IMR-90 (cell line): ENCODE data around the gene PRKAR2A. TPM values are rescaled to one million over a fixed set of nuclear protein-coding genes. Genes with fewer than 3 reads are reported as not detected.

Source experiments
- ATAC-seq: fragments of 200-7000 bp; cut with Tn5 transposase; 2 replicates; pipeline ENCODE4 v1.9.1; 2020; ENCODE audit warnings: low read depth, mild to moderate bottlenecking, moderate library complexity
- BruUV-seq: library from RNA; stranded (reverse); fragments of 400-500 nt; replicated peaks from 2 replicates; lab custom pipeline; 2021; lab: Mats Ljungman, UMichigan
- CTCF ChIA-PET: fragments of 300-600 bp; formaldehyde crosslinking; extraction: SDS; loops from one replicate; lab custom pipeline; 2021; ENCODE audit warnings: antibody characterized with exemption; lab: Yijun Ruan, JAX
- POLR2A ChIA-PET: fragments of 300-600 bp; sonication (Branson Sonifier 250); formaldehyde crosslinking; loops from one replicate; lab custom pipeline; 2022; ENCODE audit warnings: antibody characterized with exemption; ENCODE audit not compliant: unreplicated experiment; lab: Charles Lee
- DNase-seq: peaks from one replicate; pipeline ENCODE4 v3.0.0; 2013
- H2AFZ ChIP-seq: replicated peaks from 2 replicates; pipeline ENCODE3; 2013; ENCODE audit warnings: low read length, mild to moderate bottlenecking; ENCODE audit not compliant: poor library complexity
- H2AK5ac ChIP-seq: 2 replicates; pipeline ENCODE4 v1.6.1; 2013; ENCODE audit warnings: low read depth, low read length, inconsistent platforms
- H2AK9ac ChIP-seq: replicated peaks from 2 replicates; pipeline ENCODE3; 2013; ENCODE audit warnings: mild to moderate bottlenecking, low read depth, low read length, moderate library complexity; ENCODE audit not compliant: poor library complexity
- H2BK120ac ChIP-seq: 2 replicates; pipeline ENCODE4 v1.6.1; 2013; ENCODE audit warnings: low read depth, low read length, inconsistent platforms
- H2BK15ac ChIP-seq: 3 replicates; pipeline ENCODE4 v1.6.1; 2013; ENCODE audit warnings: low read depth, low read length, inconsistent platforms
- H2BK20ac ChIP-seq: 2 replicates; pipeline ENCODE4 v1.6.1; 2013; ENCODE audit warnings: low read depth, mild to moderate bottlenecking, inconsistent platforms, low read length, moderate library complexity
- H2BK5ac ChIP-seq: 2 replicates; pipeline ENCODE4 v1.6.1; 2013; ENCODE audit warnings: mild to moderate bottlenecking, low read depth, low read length, inconsistent platforms; ENCODE audit not compliant: poor library complexity, severe bottlenecking
- H3K14ac ChIP-seq: replicated peaks from 2 replicates; pipeline ENCODE4 v1.6.1; 2013; ENCODE audit warnings: low read depth, low read length, inconsistent platforms
- H3K18ac ChIP-seq: 2 replicates; pipeline ENCODE4 v1.6.1; 2013; ENCODE audit warnings: low read depth, low read length, control low read depth
- H3K23ac ChIP-seq: 2 replicates; pipeline ENCODE4 v1.6.1; 2013; ENCODE audit warnings: low read depth, low read length, inconsistent platforms
- H3K27ac ChIP-seq: 2 replicates; pipeline ENCODE4 v1.5.1; 2013; ENCODE audit warnings: mild to moderate bottlenecking, control low read depth, low read length; ENCODE audit not compliant: insufficient read depth
- H3K27me3 ChIP-seq: 2 replicates; pipeline ENCODE4 v1.6.1; 2013; ENCODE audit warnings: low read length; ENCODE audit not compliant: control insufficient read depth, insufficient read depth
- H3K36me3 ChIP-seq: 2 replicates; pipeline ENCODE4 v1.6.1; 2013; ENCODE audit warnings: low read length, mixed read lengths; ENCODE audit not compliant: control insufficient read depth, insufficient read depth
- H3K4ac ChIP-seq: 2 replicates; pipeline ENCODE4 v1.6.1; 2013; ENCODE audit warnings: low read depth, low read length, inconsistent platforms
- H3K4me1 ChIP-seq: 2 replicates; pipeline ENCODE4 v1.6.1; 2013; ENCODE audit warnings: low read length, mixed read lengths; ENCODE audit not compliant: control insufficient read depth, insufficient read depth
- H3K4me2 ChIP-seq: 2 replicates; pipeline ENCODE4 v1.6.1; 2013; ENCODE audit warnings: low read depth, mild to moderate bottlenecking, control low read depth, low read length, moderate library complexity
- H3K4me3 ChIP-seq: 2 replicates; pipeline ENCODE4 v1.5.1; 2013; ENCODE audit warnings: low read depth, mild to moderate bottlenecking, control low read depth, low read length, moderate library complexity; ENCODE audit not compliant: insufficient read depth
- H3K56ac ChIP-seq: 2 replicates; pipeline ENCODE4 v1.6.1; 2013; ENCODE audit warnings: low read length, inconsistent platforms; ENCODE audit not compliant: insufficient read depth; ENCODE audit errors: extremely low read depth
- H3K79me1 ChIP-seq, 2 experiments: 2 replicates each; pipeline ENCODE4 v1.6.1; 2013; ENCODE audit warnings: low read length in 2 of 2, inconsistent platforms in 1 of 2, low read depth in 1 of 2
- H3K9ac ChIP-seq: 2 replicates; pipeline ENCODE4 v1.6.1; 2013; ENCODE audit warnings: low read depth, low read length, control low read depth
- H3K9me1 ChIP-seq: 2 replicates; pipeline ENCODE4 v1.6.1; 2013; ENCODE audit warnings: low read length, inconsistent platforms; ENCODE audit not compliant: insufficient read depth
- H3K9me3 ChIP-seq: 2 replicates; pipeline ENCODE4 v1.6.1; 2013; ENCODE audit warnings: low read length; ENCODE audit not compliant: control insufficient read depth, insufficient read depth
- H4K20me1 ChIP-seq: 2 replicates; pipeline ENCODE4 v1.6.1; 2013; ENCODE audit warnings: low read length, inconsistent platforms; ENCODE audit not compliant: insufficient read depth
- H4K5ac ChIP-seq: 2 replicates; pipeline ENCODE4 v1.6.1; 2013; ENCODE audit warnings: mild to moderate bottlenecking, low read depth, low read length, control low read depth
- H4K8ac ChIP-seq, 2 experiments: 2 replicates each; pipeline ENCODE4 v1.6.1; 2013; ENCODE audit warnings: low read depth in 2 of 2, low read length in 2 of 2, control low read depth in 1 of 2, inconsistent platforms in 1 of 2
- H4K91ac ChIP-seq: 2 replicates; pipeline ENCODE4 v1.6.1; 2013; ENCODE audit warnings: low read depth, low read length, inconsistent platforms; ENCODE audit not compliant: insufficient read depth
- ELK1 ChIP-seq: fragments of 150-350 bp; IDR thresholded peaks from 2 replicates; pipeline ENCODE4 v1.6.1; 2016; ENCODE audit warnings: low read depth, mild to moderate bottlenecking, low read length, moderate library complexity, borderline replicate concordance
- FOS ChIP-seq: fragments of 150-350 bp; IDR thresholded peaks from 2 replicates; pipeline ENCODE4 v1.6.1; 2016; ENCODE audit warnings: low read depth, low read length
- MAFK ChIP-seq: IDR thresholded peaks from 2 replicates; pipeline ENCODE4 v1.6.1; 2012; ENCODE audit warnings: low read depth, low read length, improper control_type of control experiment
- MAZ ChIP-seq: IDR thresholded peaks from 2 replicates; pipeline ENCODE4 v1.6.1; 2012; ENCODE audit warnings: low read depth, mild to moderate bottlenecking, low read length, improper control_type of control experiment, moderate library complexity, borderline replicate concordance
- POLR2A ChIP-seq: IDR thresholded peaks from 2 replicates; pipeline ENCODE4 v1.6.1; 2012; ENCODE audit warnings: mild to moderate bottlenecking, low read depth, low read length
- RAD21 ChIP-seq: IDR thresholded peaks from 2 replicates; pipeline ENCODE4 v1.6.1; 2012; ENCODE audit warnings: low read length, improper control_type of control experiment
- RCOR1 ChIP-seq: IDR thresholded peaks from 2 replicates; pipeline ENCODE4 v1.6.1; 2012; ENCODE audit warnings: mild to moderate bottlenecking, low read length, improper control_type of control experiment; ENCODE audit not compliant: insufficient replicate concordance
- RFX5 ChIP-seq: IDR thresholded peaks from 2 replicates; pipeline ENCODE4 v1.8.0; 2012; ENCODE audit warnings: low read depth, mild to moderate bottlenecking, low read length, moderate library complexity
- USF2 ChIP-seq: fragments of 150-350 bp; IDR thresholded peaks from 2 replicates; pipeline ENCODE4 v1.6.1; 2017; ENCODE audit warnings: mild to moderate bottlenecking, antibody characterized with exemption, low read length, low read depth
- WGBS, 2 experiments: methylation state at CpG; one replicate each; pipeline versions ENCODE4 v1.1.5 to v1.1.7; 2013; ENCODE audit warnings: missing lambda C conversion rate in 2 of 2; ENCODE audit not compliant: insufficient read length in 1 of 2; ENCODE audit errors: extremely low coverage in 2 of 2; 5-methylcytosine and 5-hydroxymethylcytosine counted together
- dilution Hi-C: fragments of 300-500 bp; cut with HindIII; formaldehyde crosslinking; loops from one replicate; pipeline ENCODE4 v1.14.3; 2018; ENCODE audit warnings: low sequenced_read_pairs; ENCODE audit not compliant: unreplicated experiment
- in situ Hi-C: fragments of 300-500 bp; cut with MboI; formaldehyde crosslinking; loops from 3 replicates; pipeline ENCODE4 v1.14.3; 2019; ENCODE audit warnings: low sequenced_read_pairs, inconsistent platforms, mixed read lengths
- intact Hi-C: fragments of 100-400 bp; cut with micrococcal nuclease; formaldehyde crosslinking; loops from 2 replicates; pipeline ENCODE4 v1.10.0; 2022
- polyA plus RNA-seq, 3 experiments: library from polyadenylated mRNA; depleted of rRNA; stranded (reverse); fragments of >200 nt; gene quantifications; 2 replicates each; pipeline ENCODE4 v1.2.3, GENCODE V29; 2012; ENCODE audit warnings: low replicate concordance in 1 of 3
- total RNA-seq: library from RNA; depleted of rRNA; stranded (reverse); fragments of >200 nt; gene quantifications from 2 replicates; pipeline ENCODE4 v1.2.3, GENCODE V29; 2012

PRKAR2A gene
- total and polyA plus RNA-seq, 2 of the 4 experiments (the other 2 are of a cell fraction): 11.3 to 48.2 TPM

- H4K8ac ChIP-seq: no peak overlapping the region
- peaks cover 10% of the 10 kb centered on the region for H3K36me3 ChIP-seq
- TF ChIP-seq RCOR1: no peak
- TF ChIP-seq RFX5: no peak
- TF ChIP-seq USF2: no peak
- TF ChIP-seq MAZ: no peak
- TF ChIP-seq ELK1: no peak
- TF ChIP-seq MAFK: no peak
- no peak for TF ChIP-seq POLR2A
- TF ChIP-seq FOS: no peak
- no peak for TF ChIP-seq RAD21
- WGBS, 2 experiments: no CpG with 5 or more reads among the region's 3 CpGs
- no peak overlapping the region for H4K91ac ChIP-seq
- H3K4me3 ChIP-seq: no peak overlapping the region
- no peak for ATAC-seq
- no peak overlapping the region for H3K4ac ChIP-seq
- BruUV-seq: no TSS peak
- no peak overlapping the region for H2AK9ac ChIP-seq
- H3K56ac ChIP-seq: no peak overlapping the region
- 0 out of 2 replicates have a peak overlapping the region, but pooled peaks have one; percentile 23 for H3K23ac ChIP-seq
- peaks cover 0 to 4% of the 10 kb centered on the region in 2 experiments; a peak in 2 of 4 replicates for H3K79me1 ChIP-seq
- in situ Hi-C loops: no loop called here
- H2BK15ac ChIP-seq: no peak overlapping the region
- dilution Hi-C loops: no loop called here
- H3K14ac ChIP-seq: no peak overlapping the region
- POLR2A ChIA-PET: no interaction called here
- H2BK5ac ChIP-seq: no peak overlapping the region
- H2AK5ac ChIP-seq: no peak overlapping the region
- no peaks in the 10 kb centered on the region for H3K27me3 ChIP-seq
- H2BK20ac ChIP-seq: no peak overlapping the region
- H3K4me2 ChIP-seq: no peak overlapping the region
- no peaks in the 10 kb centered on the region for H3K9me3 ChIP-seq
- H3K18ac ChIP-seq: no peak overlapping the region
- H4K20me1 ChIP-seq: no peaks in the 10 kb centered on the region
- H3K27ac ChIP-seq: no peak overlapping the region
- intact Hi-C loops: no loop called here
- no peak overlapping the region for H2BK120ac ChIP-seq
- H2AFZ ChIP-seq: no peak overlapping the region
- no peak overlapping the region for H3K9ac ChIP-seq
- H4K5ac ChIP-seq: no peak overlapping the region
- H3K4me1 ChIP-seq: no peaks in the 10 kb centered on the region
- CTCF ChIA-PET: no interaction called here
- H3K9me1 ChIP-seq: no peaks in the 10 kb centered on the region
- no peak for DNase-seq
Measured at GRCh38 chr3:48762816-48763215, 84.9 kb downstream of the PRKAR2A start.
